Measurements from ENCODE around the gene ZDHHC11B.
"Not testable (repeated sequence)": the region's sequence is repeated elsewhere in the genome, so short reads cannot be mapped to it uniquely, and the experiment has no call there.

GRCh38 chr5:771841-772546 is 12.5 kb downstream of the ZDHHC11B start:
- not testable (repeated sequence) for TF ChIP-seq CTCF (conservative IDR thresholded peaks at IDR 0.05; ENCODE audit: low read depth, low read length); EZH2 (IDR thresholded peaks at IDR 0.05; ENCODE audit: low read length, unreplicated experiment); EZH2phosphoT487 (IDR thresholded peaks at IDR 0.05; ENCODE audit: borderline replicate concordance, low read length)
